ENCODE results near the gene MT1A. TPM values are rescaled to one million over a fixed set of nuclear protein-coding genes. Genes with fewer than 3 reads are reported as not detected.

Gene MT1A
- total RNA-seq, 1 donor from 2014 or later = not detected

DNA sequence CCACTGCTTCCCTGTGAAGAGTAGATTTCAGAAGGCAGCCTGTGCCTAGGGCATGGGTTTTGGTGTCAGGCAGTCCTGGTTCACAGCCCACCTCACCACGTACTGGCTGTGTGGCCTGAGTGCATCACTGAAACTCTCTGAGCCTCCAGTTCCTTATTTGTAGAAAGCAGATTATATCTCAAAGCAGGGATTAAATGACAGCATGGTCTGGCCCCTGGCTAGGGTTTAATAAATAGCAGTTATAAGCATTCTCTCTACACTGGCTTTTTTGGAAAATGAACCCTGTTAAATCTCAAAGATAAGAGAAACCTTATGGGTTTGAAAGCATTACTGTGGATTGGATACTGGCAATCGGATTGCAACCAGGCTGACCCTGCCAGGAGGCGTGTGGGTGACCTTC is 8.9 kb upstream of the MT1A start:
- TF ChIP-seq CTCF (IDR thresholded peaks at IDR 0.05) = no peak
- H3K4me3 Mint-ChIP-seq (ENCODE audit: unreplicated experiment) = no peak overlapping the region
- no peaks in the 10 kb centered on the region for H3K36me3 Mint-ChIP-seq (ENCODE audit: low read depth)
- H3K9me3 Mint-ChIP-seq (ENCODE audit: low read depth) = no peaks in the 10 kb centered on the region
- H3K27ac Mint-ChIP-seq (ENCODE audit: unreplicated experiment) = no peak overlapping the region
- no peak for DNase-seq (ENCODE audit: low spot score)
- H3K27me3 Mint-ChIP-seq (ENCODE audit: low read depth) = peaks cover 14% of the 10 kb centered on the region
- H3K4me1 Mint-ChIP-seq (ENCODE audit: low read depth) = peaks cover 38% of the 10 kb centered on the region

DNA sequence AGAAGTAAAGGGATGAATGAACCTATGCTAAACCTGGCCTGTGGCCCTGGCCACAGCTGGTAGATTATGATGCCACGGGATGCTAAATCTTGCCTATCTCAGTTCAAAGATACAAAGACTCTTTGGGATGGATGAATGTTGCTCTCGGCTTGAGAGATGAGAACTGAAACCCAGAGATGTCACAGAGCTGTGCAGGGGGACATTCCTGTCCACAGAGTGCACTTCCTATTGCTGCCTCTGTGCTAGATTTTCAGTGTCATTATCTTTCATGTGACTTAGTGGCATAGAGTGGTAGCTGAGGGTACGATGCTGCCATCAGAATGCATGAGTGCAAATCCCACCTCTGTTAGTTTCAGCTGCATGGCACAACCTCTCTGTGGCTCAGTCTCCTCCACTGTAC is 8.3 kb upstream of the MT1A start:
- DNase-seq (ENCODE audit: low spot score) = no peak
- H3K4me1 Mint-ChIP-seq (ENCODE audit: low read depth) = peaks cover 38% of the 10 kb centered on the region
- no peak for TF ChIP-seq CTCF (IDR thresholded peaks at IDR 0.05)
- no peaks in the 10 kb centered on the region for H3K36me3 Mint-ChIP-seq (ENCODE audit: low read depth)
- no peak overlapping the region for H3K4me3 Mint-ChIP-seq (ENCODE audit: unreplicated experiment)
- H3K27me3 Mint-ChIP-seq (ENCODE audit: low read depth) = peaks cover 20% of the 10 kb centered on the region
- H3K9me3 Mint-ChIP-seq (ENCODE audit: low read depth) = no peaks in the 10 kb centered on the region
- H3K27ac Mint-ChIP-seq (ENCODE audit: unreplicated experiment) = no peak overlapping the region

DNA sequence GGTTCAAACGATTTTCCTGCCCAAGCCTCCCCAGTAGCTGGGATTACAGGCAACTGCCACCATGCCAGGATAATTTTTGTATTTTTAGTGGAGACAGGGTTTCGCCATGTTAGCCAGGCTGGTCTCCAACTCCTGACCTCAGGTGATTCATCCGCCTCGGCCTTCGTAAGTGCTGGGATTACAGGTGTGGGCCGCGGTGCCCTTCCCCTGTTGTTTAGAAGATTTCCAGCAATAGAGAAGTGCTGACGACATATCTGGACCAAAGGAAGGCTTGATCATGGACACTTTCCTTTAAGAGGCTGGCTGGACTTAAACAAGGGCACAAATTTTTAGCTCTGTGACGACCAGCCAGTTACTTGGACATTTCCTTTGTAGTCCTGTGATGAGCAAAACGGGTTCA is 7.3 kb upstream of the MT1A start:
- H3K36me3 Mint-ChIP-seq (ENCODE audit: low read depth) = no peaks in the 10 kb centered on the region
- no peak overlapping the region for H3K27ac Mint-ChIP-seq (ENCODE audit: unreplicated experiment)
- no peak for DNase-seq (ENCODE audit: low spot score)
- H3K4me1 Mint-ChIP-seq (ENCODE audit: low read depth) = peaks cover 31% of the 10 kb centered on the region
- H3K9me3 Mint-ChIP-seq (ENCODE audit: low read depth) = no peaks in the 10 kb centered on the region
- H3K4me3 Mint-ChIP-seq (ENCODE audit: unreplicated experiment) = no peak overlapping the region
- peaks cover 27% of the 10 kb centered on the region for H3K27me3 Mint-ChIP-seq (ENCODE audit: low read depth)
- TF ChIP-seq CTCF (IDR thresholded peaks at IDR 0.05) = no peak

DNA sequence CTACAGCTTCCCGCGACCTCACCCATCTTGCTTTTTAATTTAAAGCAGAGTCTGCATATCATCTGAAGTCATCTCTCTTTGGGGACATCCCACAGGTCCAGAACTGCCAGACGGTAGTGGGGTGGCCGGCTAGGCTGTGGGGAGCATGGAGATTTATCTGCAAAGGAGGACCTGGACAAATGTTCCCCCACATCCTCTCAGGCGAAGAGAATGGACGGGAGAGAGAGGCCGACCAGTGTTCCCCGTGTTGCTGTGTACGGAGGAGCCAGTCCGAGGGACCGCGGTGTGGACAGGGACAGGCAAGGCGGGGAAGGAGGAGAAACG is 6.7 kb upstream of the MT1A start:
- H3K27ac Mint-ChIP-seq (ENCODE audit: unreplicated experiment) = no peak overlapping the region
- no peaks in the 10 kb centered on the region for H3K9me3 Mint-ChIP-seq (ENCODE audit: low read depth)
- TF ChIP-seq CTCF (IDR thresholded peaks at IDR 0.05) = no peak
- peaks cover 33% of the 10 kb centered on the region for H3K27me3 Mint-ChIP-seq (ENCODE audit: low read depth)
- peaks cover 25% of the 10 kb centered on the region for H3K4me1 Mint-ChIP-seq (ENCODE audit: low read depth)
- H3K36me3 Mint-ChIP-seq (ENCODE audit: low read depth) = no peaks in the 10 kb centered on the region
- no peak for DNase-seq (ENCODE audit: low spot score)
- H3K4me3 Mint-ChIP-seq (ENCODE audit: unreplicated experiment) = peak overlapping the region; percentile 71

DNA sequence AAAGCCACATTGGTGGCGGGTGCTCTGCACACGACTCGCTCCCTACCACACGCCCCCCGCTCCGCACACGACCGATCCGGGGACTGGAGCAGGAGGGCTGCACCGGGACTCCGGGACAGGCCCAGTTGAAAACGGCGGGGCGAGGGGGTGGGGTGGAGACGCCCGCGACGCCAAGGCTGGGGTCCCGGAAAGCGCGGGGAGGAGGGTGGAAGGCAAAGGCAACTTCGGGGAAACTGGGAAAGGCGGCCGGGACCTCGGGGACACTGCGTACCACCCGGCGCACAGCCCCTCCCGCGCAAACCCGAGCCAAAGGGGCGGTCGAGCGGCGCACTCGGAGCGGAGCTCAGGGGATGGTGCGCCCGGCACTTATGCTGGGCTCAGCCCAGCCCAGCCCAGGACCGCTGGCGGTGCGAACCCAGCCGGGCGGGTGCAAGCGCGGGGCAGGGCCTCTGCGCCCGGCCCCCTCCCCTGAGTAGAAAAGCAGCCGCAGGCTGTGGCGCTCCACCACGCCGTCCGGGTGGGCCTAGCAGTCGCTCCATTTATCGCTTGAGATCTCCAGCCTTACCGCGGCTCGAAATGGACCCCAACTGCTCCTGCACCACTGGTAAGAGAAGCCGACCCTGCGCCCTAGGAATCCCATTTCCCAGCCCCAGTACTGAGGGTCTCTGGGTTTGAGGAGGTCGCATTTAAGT is 6.2 kb upstream of the MT1A start, which contains the start of gene MT1M:
MT1M (plus strand) TSS at position 504 of the 692 bp plus-strand sequence; CDS start at position 577, 73 bp downstream.
- Mint-ChIP-seq H3K27me3 (ENCODE audit: low read depth) (peaks cover 38% of the 10 kb centered on the region), H3K27ac (ENCODE audit: unreplicated experiment) (no peak within 1 kb of the TSS), H3K4me1 (ENCODE audit: low read depth) (peaks cover 20% of the 10 kb centered on the region), H3K9me3 (ENCODE audit: low read depth) (no peaks in the 10 kb centered on the region), H3K36me3 (ENCODE audit: low read depth) (no peaks in the 10 kb centered on the region), H3K4me3 (ENCODE audit: unreplicated experiment) (peak within 1 kb of the TSS; percentile 71)
- no peak for TF ChIP-seq CTCF (IDR thresholded peaks at IDR 0.05)
- DNase-seq (ENCODE audit: low spot score) = no peak

Data from chondrocyte (in vitro differentiated cells).